HFFc6 (cell line): ENCODE results near the gene GNAO1. TPM values are rescaled to one million over a fixed set of nuclear protein-coding genes. Genes with fewer than 3 reads are reported as not detected.
A peak's percentile ranks its signal among the peaks of the same experiment; 100 is the strongest.

Experiments
- DNase-seq: peaks from one replicate; pipeline ENCODE4 v3.0.0-alpha.2; 2018
- H3K27ac Mint-ChIP-seq: 2 replicates; pipeline ENCODE4 v1.8.0; 2020; ENCODE audit warnings: mild to moderate bottlenecking, mixed read lengths
- H3K27me3 Mint-ChIP-seq: 2 replicates; pipeline ENCODE4 v1.8.0; 2021; ENCODE audit warnings: mild to moderate bottlenecking, moderate library complexity, mixed read lengths; ENCODE audit not compliant: insufficient read depth
- H3K36me3 Mint-ChIP-seq: 2 replicates; pipeline ENCODE4 v1.8.0; 2021; ENCODE audit warnings: low read depth, mixed read lengths
- H3K4me1 Mint-ChIP-seq: 2 replicates; pipeline ENCODE4 v1.8.0; 2020; ENCODE audit warnings: low read depth, mixed read lengths
- H3K4me3 Mint-ChIP-seq: 2 replicates; pipeline ENCODE4 v1.8.0; 2020; ENCODE audit warnings: mild to moderate bottlenecking, moderate library complexity, mixed read lengths
- H3K9me3 Mint-ChIP-seq: 2 replicates; pipeline ENCODE4 v1.8.0; 2020; ENCODE audit warnings: mild to moderate bottlenecking, mixed read lengths
- total RNA-seq, 6 experiments: library from RNA; stranded (reverse); fragmentation: NEBNext Ultra II Directional; extraction: Animal tissue kit (Norgen Biotek cat#: 25700); gene quantifications; 2 replicates in 1 of 6; 3 replicates in 5 of 6; pipeline ENCODE4 v1.2.3, GENCODE V29; 2021
- TF ChIP-seq, protein P1 (sequence below): fragments of 200-600 bp; sonication (generic); IDR thresholded peaks from 2 replicates; pipeline ENCODE4 v1.5.0; 2021; ENCODE audit warnings: antibody characterized with exemption, mild to moderate bottlenecking

The GNAO1 gene
- total RNA-seq, 6 experiments from 2014 or later: 0.07 to 0.48 (median 0.37) TPM; not detected in 1

DNA sequence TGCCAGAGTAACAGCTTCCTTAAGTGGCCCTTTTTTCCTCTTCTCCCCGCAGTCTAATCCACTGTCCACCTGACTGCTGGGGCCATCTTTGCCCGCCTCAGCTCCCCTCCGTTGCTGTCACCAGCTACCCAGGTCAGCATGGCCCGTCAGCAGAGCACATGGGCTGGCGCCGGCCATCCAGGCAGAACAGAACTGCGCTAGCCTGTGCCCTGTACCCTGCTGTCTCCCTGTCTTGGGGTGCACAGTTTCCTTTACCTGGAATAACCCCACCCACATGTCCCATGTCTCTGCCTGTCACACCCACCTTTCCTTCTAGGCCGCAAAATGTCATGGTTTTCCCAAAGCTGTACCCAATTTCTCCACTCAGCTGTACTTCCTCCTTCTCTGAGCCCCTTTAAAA is 55.7 kb downstream of the GNAO1 start:
- peaks cover 5% of the 10 kb centered on the region; the same call in 1 of the 2 replicates for H3K27me3 Mint-ChIP-seq
- peaks cover 34% of the 10 kb centered on the region for H3K4me1 Mint-ChIP-seq
- no peak overlapping the region for H3K4me3 Mint-ChIP-seq
- TF ChIP-seq, protein P1, sequence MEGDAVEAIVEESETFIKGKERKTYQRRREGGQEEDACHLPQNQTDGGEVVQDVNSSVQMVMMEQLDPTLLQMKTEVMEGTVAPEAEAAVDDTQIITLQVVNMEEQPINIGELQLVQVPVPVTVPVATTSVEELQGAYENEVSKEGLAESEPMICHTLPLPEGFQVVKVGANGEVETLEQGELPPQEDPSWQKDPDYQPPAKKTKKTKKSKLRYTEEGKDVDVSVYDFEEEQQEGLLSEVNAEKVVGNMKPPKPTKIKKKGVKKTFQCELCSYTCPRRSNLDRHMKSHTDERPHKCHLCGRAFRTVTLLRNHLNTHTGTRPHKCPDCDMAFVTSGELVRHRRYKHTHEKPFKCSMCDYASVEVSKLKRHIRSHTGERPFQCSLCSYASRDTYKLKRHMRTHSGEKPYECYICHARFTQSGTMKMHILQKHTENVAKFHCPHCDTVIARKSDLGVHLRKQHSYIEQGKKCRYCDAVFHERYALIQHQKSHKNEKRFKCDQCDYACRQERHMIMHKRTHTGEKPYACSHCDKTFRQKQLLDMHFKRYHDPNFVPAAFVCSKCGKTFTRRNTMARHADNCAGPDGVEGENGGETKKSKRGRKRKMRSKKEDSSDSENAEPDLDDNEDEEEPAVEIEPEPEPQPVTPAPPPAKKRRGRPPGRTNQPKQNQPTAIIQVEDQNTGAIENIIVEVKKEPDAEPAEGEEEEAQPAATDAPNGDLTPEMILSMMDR: no peak
- no peak overlapping the region for H3K27ac Mint-ChIP-seq
- no peaks in the 10 kb centered on the region for H3K9me3 Mint-ChIP-seq
- DNase-seq: no peak
- H3K36me3 Mint-ChIP-seq: no peaks in the 10 kb centered on the region

DNA sequence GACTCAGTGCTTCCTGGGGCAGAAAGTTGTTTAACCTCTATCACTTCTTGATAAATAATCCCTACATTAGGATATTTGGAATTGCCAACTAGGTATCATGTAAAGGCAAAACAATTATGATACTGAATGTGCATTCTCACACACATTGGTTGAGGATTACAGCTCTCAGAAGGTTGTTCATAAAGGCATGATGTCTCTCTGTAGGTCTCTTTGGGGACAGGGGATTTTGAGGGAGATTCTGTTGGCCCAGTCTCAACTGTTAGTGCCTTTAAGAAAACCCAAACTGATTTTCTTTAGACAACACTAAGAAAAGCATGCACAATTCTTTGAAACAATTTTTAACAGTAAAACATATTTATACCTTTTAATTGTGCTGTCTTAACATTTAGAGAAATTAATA is 56.5 kb downstream of the GNAO1 start:
- TF ChIP-seq, protein P1: no peak
- Mint-ChIP-seq H3K4me1 (peaks cover 34% of the 10 kb centered on the region), H3K27me3 (peaks cover 5% of the 10 kb centered on the region; the same call in 1 of the 2 replicates), H3K27ac (no peak overlapping the region), H3K4me3 (no peak overlapping the region), H3K36me3 (no peaks in the 10 kb centered on the region), H3K9me3 (no peaks in the 10 kb centered on the region)
- no peak for DNase-seq

DNA sequence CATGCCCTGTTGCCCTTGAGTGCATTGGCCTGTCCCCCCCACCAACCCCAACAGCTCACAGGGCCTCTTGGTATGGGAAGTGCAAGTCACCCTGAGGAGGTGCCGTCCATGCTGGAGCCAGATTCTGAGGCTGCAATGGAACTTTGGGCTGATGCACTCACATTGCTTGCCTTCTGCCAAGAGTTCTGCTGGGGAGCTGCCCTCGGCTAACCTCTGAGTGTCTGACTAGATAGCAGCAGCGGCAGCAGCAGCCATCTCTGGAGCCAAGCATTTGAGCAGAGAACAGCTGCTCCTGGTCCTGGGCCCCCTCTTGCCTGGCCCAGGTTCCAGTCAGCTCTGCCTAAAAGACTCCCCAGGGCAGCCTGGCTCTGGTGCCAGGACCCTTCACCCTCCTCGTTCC is 61.5 kb downstream of the GNAO1 start:
- H3K9me3 Mint-ChIP-seq: no peaks in the 10 kb centered on the region
- no peaks in the 10 kb centered on the region for H3K36me3 Mint-ChIP-seq
- TF ChIP-seq, protein P1: no peak
- no peak overlapping the region for H3K4me3 Mint-ChIP-seq
- H3K27me3 Mint-ChIP-seq: peaks cover 30% of the 10 kb centered on the region
- peaks cover 12% of the 10 kb centered on the region for H3K4me1 Mint-ChIP-seq
- no peak overlapping the region for H3K27ac Mint-ChIP-seq
- peak; percentile 17 for DNase-seq

DNA sequence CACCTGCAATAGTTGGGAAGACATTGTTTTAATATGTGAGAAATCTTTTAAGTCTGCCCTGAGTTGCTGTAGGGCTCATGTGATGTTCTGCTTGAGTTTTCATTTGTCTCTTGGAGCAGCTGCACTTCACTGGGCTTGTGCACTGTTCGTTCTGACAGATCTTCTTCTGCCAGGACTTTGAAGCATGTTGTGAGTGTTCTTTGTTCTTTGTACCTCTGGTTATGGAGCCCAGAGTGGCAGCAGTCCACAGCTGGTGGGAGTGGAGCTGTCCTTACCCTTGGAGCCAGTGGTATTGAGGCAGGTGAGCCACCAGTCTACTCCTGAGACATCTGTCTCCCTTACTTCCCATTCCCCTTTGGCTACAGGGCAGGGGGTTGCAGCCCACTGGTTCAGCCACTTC is 64.6 kb downstream of the GNAO1 start:
- TF ChIP-seq, protein P1: no peak
- Mint-ChIP-seq H3K27me3 (peaks cover 36% of the 10 kb centered on the region), H3K9me3 (no peaks in the 10 kb centered on the region), H3K36me3 (no peaks in the 10 kb centered on the region), H3K4me1 (peaks cover 12% of the 10 kb centered on the region), H3K4me3 (no peak overlapping the region), H3K27ac (no peak overlapping the region)
- DNase-seq: no peak

DNA sequence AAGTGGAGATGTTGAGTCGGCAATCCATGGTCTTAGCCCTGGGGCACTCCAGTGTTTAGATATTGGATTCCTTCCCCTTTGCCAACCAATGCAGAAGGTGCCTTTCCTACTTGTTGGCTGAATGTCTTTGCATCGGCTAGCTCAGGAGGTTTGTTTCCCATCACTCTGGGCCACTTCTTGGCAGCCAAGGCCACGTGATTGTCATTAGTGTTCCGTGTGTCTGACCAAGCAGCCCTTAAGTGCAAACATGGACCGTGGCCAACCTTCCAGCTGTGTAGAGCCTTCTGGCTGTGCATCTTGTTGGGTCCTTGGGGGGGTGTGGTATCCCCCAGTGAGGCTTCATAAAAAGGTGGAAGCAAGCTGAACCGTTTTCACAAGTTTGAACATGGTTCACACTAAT is 66.0 kb downstream of the GNAO1 start:
- H3K4me1 Mint-ChIP-seq: peaks cover 12% of the 10 kb centered on the region
- H3K27ac Mint-ChIP-seq: no peak overlapping the region
- DNase-seq: no peak
- no peaks in the 10 kb centered on the region for H3K9me3 Mint-ChIP-seq
- peaks cover 48% of the 10 kb centered on the region for H3K27me3 Mint-ChIP-seq
- TF ChIP-seq, protein P1: no peak
- H3K36me3 Mint-ChIP-seq: no peaks in the 10 kb centered on the region
- no peak overlapping the region for H3K4me3 Mint-ChIP-seq
